NT2/D1 (cell line): ENCODE data around the gene NUDT17.
"Not testable (repeated sequence)": the region's sequence is repeated elsewhere in the genome, so short reads cannot be mapped to it uniquely, and the experiment has no call there.

Source experiments
- DNase-seq: peaks from one replicate; pipeline ENCODE4 v3.0.0-alpha.2; 2011; ENCODE audit warnings: low read depth, low spot score
- H3K27me3 ChIP-seq: 2 replicates; pipeline ENCODE4 v1.6.0; 2011; ENCODE audit warnings: mild to moderate bottlenecking; ENCODE audit not compliant: insufficient read length, insufficient read depth
- H3K36me3 ChIP-seq: 2 replicates; pipeline ENCODE4 v1.6.1; 2011; ENCODE audit warnings: mild to moderate bottlenecking, low read length, mixed read lengths; ENCODE audit not compliant: insufficient read depth, insufficient read length
- H3K4me1 ChIP-seq: 2 replicates; pipeline ENCODE4 v1.5.1; 2011; ENCODE audit not compliant: insufficient read depth, insufficient read length
- H3K4me3 ChIP-seq: 2 replicates; pipeline ENCODE4 v1.5.1; 2011; ENCODE audit warnings: low read depth; ENCODE audit not compliant: insufficient read length
- H3K9ac ChIP-seq: 2 replicates; pipeline ENCODE4 v1.6.0; 2011; ENCODE audit warnings: low read depth; ENCODE audit not compliant: insufficient read length
- H3K9me3 ChIP-seq: 2 replicates; pipeline ENCODE4 v1.5.1; 2011; ENCODE audit warnings: mild to moderate bottlenecking, low read length; ENCODE audit not compliant: insufficient read depth
- SUZ12 ChIP-seq: IDR thresholded peaks from 2 replicates; pipeline ENCODE4 v1.6.1; 2011; ENCODE audit not compliant: insufficient read length, insufficient read depth; ENCODE audit errors: extremely low read depth
- YY1 ChIP-seq: IDR thresholded peaks from 2 replicates; pipeline ENCODE4 v1.6.1; 2011; ENCODE audit not compliant: insufficient read length, insufficient read depth
- ZNF274 ChIP-seq: IDR thresholded peaks from 2 replicates; pipeline ENCODE4 v1.6.1; 2011; ENCODE audit warnings: mild to moderate bottlenecking, low read depth, low read length

Gene NUDT17

GRCh38 chr1:145845514-145846161 lies at the start of gene NUDT17:
Gene NUDT17 (plus strand): TSS chr1:145845630. CDS start chr1:145845641, 11 bp downstream.
- Histone ChIP-seq H3K4me3 (peak within 1 kb of the TSS; percentile 58), H3K27me3 (no peaks in the 10 kb centered on the region), H3K9me3 (no peaks in the 10 kb centered on the region), H3K36me3 (peaks cover 68% of the 10 kb centered on the region), H3K4me1 (no peaks in the 10 kb centered on the region), H3K9ac (peak within 1 kb of the TSS; percentile 84)
- peak; percentile 82 for DNase-seq
- peak; percentile 39 for TF ChIP-seq YY1
- no peak for TF ChIP-seq ZNF274

- Histone ChIP-seq H3K36me3 (peaks cover 14% of the 10 kb centered on the region), H3K9me3 (peaks cover 36% of the 10 kb centered on the region), H3K27me3 (no peaks in the 10 kb centered on the region), H3K4me1 (no peaks in the 10 kb centered on the region), H3K4me3 (no peak overlapping the region), H3K9ac (no peak overlapping the region)
- no peak for TF ChIP-seq ZNF274
- TF ChIP-seq YY1: no peak
- TF ChIP-seq SUZ12: no peak
- no peak for DNase-seq
Measured at GRCh38 chr1:145796753-145797152, 48.7 kb upstream of the NUDT17 start.

- peaks cover 2% of the 10 kb centered on the region for H3K36me3 ChIP-seq
- no peaks in the 10 kb centered on the region for H3K4me1 ChIP-seq
- H3K27me3 ChIP-seq: no peaks in the 10 kb centered on the region
- no peak for DNase-seq
- no peak overlapping the region for H3K4me3 ChIP-seq
- peaks cover 36% of the 10 kb centered on the region for H3K9me3 ChIP-seq
- TF ChIP-seq ZNF274 (no peak), SUZ12 (no peak), YY1 (no peak)
- no peak overlapping the region for H3K9ac ChIP-seq
Measured at GRCh38 chr1:145799806-145800205, 45.6 kb upstream of the NUDT17 start.

- Histone ChIP-seq H3K27me3 (no peaks in the 10 kb centered on the region), H3K36me3 (peaks cover 5% of the 10 kb centered on the region), H3K4me3 (no peak overlapping the region), H3K4me1 (no peaks in the 10 kb centered on the region), H3K9ac (no peak overlapping the region), H3K9me3 (no peaks in the 10 kb centered on the region)
- TF ChIP-seq ZNF274 (no peak), SUZ12 (no peak), YY1 (no peak)
- no peak for DNase-seq
Measured at GRCh38 chr1:145804235-145805045, 41.0 kb upstream of the NUDT17 start.

- DNase-seq: no peak
- H3K36me3 ChIP-seq: peaks cover 5% of the 10 kb centered on the region
Measured at GRCh38 chr1:145805057-145805456, 40.4 kb upstream of the NUDT17 start.

GRCh38 chr1:145806408-145806807 lies 39.0 kb upstream of the NUDT17 start:
- H3K27me3 ChIP-seq: no peaks in the 10 kb centered on the region
- no peak for TF ChIP-seq ZNF274
- TF ChIP-seq SUZ12: no peak
- DNase-seq: no peak

More at GRCh38 chr1:145805057-145805456, 40.4 kb upstream of the NUDT17 start:
- Histone ChIP-seq H3K4me3 (no peak overlapping the region), H3K9ac (no peak overlapping the region), H3K4me1 (no peaks in the 10 kb centered on the region), H3K9me3 (no peaks in the 10 kb centered on the region), H3K27me3 (no peaks in the 10 kb centered on the region)
- TF ChIP-seq ZNF274 (no peak), YY1 (no peak), SUZ12 (no peak)

GRCh38 chr1:145806844-145807243 lies 38.6 kb upstream of the NUDT17 start:
- Histone ChIP-seq H3K4me3 (no peak overlapping the region), H3K4me1 (no peaks in the 10 kb centered on the region), H3K9ac (no peak overlapping the region), H3K36me3 (peaks cover 5% of the 10 kb centered on the region), H3K9me3 (no peaks in the 10 kb centered on the region), H3K27me3 (no peaks in the 10 kb centered on the region)
- no peak for TF ChIP-seq ZNF274
- TF ChIP-seq SUZ12: no peak
- no peak for TF ChIP-seq YY1
- no peak for DNase-seq

More at GRCh38 chr1:145806408-145806807, 39.0 kb upstream of the NUDT17 start:
- Histone ChIP-seq H3K9me3 (no peaks in the 10 kb centered on the region), H3K4me1 (no peaks in the 10 kb centered on the region), H3K36me3 (peaks cover 5% of the 10 kb centered on the region), H3K4me3 (no peak overlapping the region), H3K9ac (no peak overlapping the region)

GRCh38 chr1:145812977-145813810 lies 32.2 kb upstream of the NUDT17 start:
- DNase-seq, H3K27me3 ChIP-seq, H3K4me1 ChIP-seq, H3K4me3 ChIP-seq, H3K36me3 ChIP-seq, H3K9me3 ChIP-seq, H3K9ac ChIP-seq: not testable (repeated sequence)

- not testable (repeated sequence) for H3K9me3 ChIP-seq, H3K9ac ChIP-seq, H3K4me3 ChIP-seq, H3K36me3 ChIP-seq, DNase-seq, H3K27me3 ChIP-seq, H3K4me1 ChIP-seq
Measured at GRCh38 chr1:145818095-145818494, 27.3 kb upstream of the NUDT17 start.
